Activated T-cell treated with anti-CD3 and anti-CD28 coated beads, Interleukin-2, amount 50 U/mL, for 72 hours (primary cell): Measurements from ENCODE around the gene C14orf119. TPM values are rescaled to one million over a fixed set of nuclear protein-coding genes. Genes with fewer than 3 reads are reported as not detected.

ENCODE experiments used
- ATAC-seq, 2 donors: fragments of 150-1000 bp; cut with Tn5 transposase; replicated peaks in 1 of 2; 2 replicates each; pipeline ENCODE4 v1.10.0; 2021; ENCODE audit warnings: moderate library complexity in 2 of 2, mild to moderate bottlenecking in 1 of 2
- DNase-seq, 2 donors: peaks; one replicate each; pipeline ENCODE4 v3.0.0; 2021 to 2022; ENCODE audit warnings: mixed read lengths in 1 of 2
- H3K27ac Mint-ChIP-seq: one replicate; pipeline ENCODE4 v1.8.0; 2022; ENCODE audit warnings: mild to moderate bottlenecking, moderate library complexity, mixed read lengths
- H3K27me3 Mint-ChIP-seq: one replicate; pipeline ENCODE4 v1.8.0; 2022; ENCODE audit warnings: low read depth, mixed read lengths
- H3K36me3 Mint-ChIP-seq, 2 donors: one replicate each; pipeline ENCODE4 v1.8.0; 2022; ENCODE audit warnings: mixed read lengths in 2 of 2, mild to moderate bottlenecking in 1 of 2; ENCODE audit not compliant: insufficient read depth in 2 of 2
- H3K4me1 Mint-ChIP-seq: one replicate; pipeline ENCODE4 v1.8.0; 2022; ENCODE audit warnings: low read depth, mixed read lengths
- H3K4me3 Mint-ChIP-seq, 2 donors: one replicate each; pipeline ENCODE4 v1.8.0; 2022; ENCODE audit warnings: mild to moderate bottlenecking in 2 of 2, mixed read lengths in 2 of 2, moderate library complexity in 2 of 2
- H3K9me3 Mint-ChIP-seq, 2 donors: one replicate each; pipeline ENCODE4 v1.8.0; 2022; ENCODE audit warnings: mixed read lengths in 2 of 2
- total RNA-seq, 2 donors: library from RNA; stranded (reverse); gene quantifications; one replicate each; pipeline ENCODE4 v1.2.3, GENCODE V29; 2022

C14orf119 gene
- total RNA-seq, 2 donors from 2014 or later, result 31.3 to 38.5 TPM

GRCh38 chr14:23123419-23123818 lies 28.1 kb downstream of the C14orf119 start:
- H3K4me1 Mint-ChIP-seq, result peaks cover 28% of the 10 kb centered on the region
- ATAC-seq (no peak), DNase-seq (no peak)
- no peaks in the 10 kb centered on the region for H3K36me3 Mint-ChIP-seq
- H3K27ac Mint-ChIP-seq, result no peak overlapping the region
- H3K9me3 Mint-ChIP-seq, result no peaks in the 10 kb centered on the region
- no peak overlapping the region for H3K4me3 Mint-ChIP-seq
- H3K27me3 Mint-ChIP-seq, result no peaks in the 10 kb centered on the region

GRCh38 chr14:23124337-23124954 lies 29.1 kb downstream of the C14orf119 start:
- DNase-seq (no peak), ATAC-seq (no peak)
- Mint-ChIP-seq H3K4me1 (peaks cover 22% of the 10 kb centered on the region), H3K4me3 (no peak overlapping the region), H3K9me3 (no peaks in the 10 kb centered on the region), H3K36me3 (no peaks in the 10 kb centered on the region), H3K27ac (no peak overlapping the region), H3K27me3 (no peaks in the 10 kb centered on the region)

GRCh38 chr14:23125011-23125410 lies 29.7 kb downstream of the C14orf119 start:
- Mint-ChIP-seq H3K36me3 (no peaks in the 10 kb centered on the region), H3K4me1 (peaks cover 16% of the 10 kb centered on the region), H3K27me3 (no peaks in the 10 kb centered on the region), H3K4me3 (no peak overlapping the region), H3K9me3 (no peaks in the 10 kb centered on the region), H3K27ac (no peak overlapping the region)
- no peak for DNase-seq
- ATAC-seq, result no peak

GRCh38 chr14:23125933-23126524 lies 30.7 kb downstream of the C14orf119 start:
- H3K27ac Mint-ChIP-seq, result no peak overlapping the region
- H3K9me3 Mint-ChIP-seq, result no peaks in the 10 kb centered on the region
- no peaks in the 10 kb centered on the region for H3K27me3 Mint-ChIP-seq
- H3K4me3 Mint-ChIP-seq, result no peak overlapping the region
- no peaks in the 10 kb centered on the region for H3K36me3 Mint-ChIP-seq
- no peak for ATAC-seq
- H3K4me1 Mint-ChIP-seq, result peaks cover 6% of the 10 kb centered on the region
- DNase-seq, result no peak

- no peaks in the 10 kb centered on the region for H3K9me3 Mint-ChIP-seq
Observed at GRCh38 chr14:23126548-23127278, 31.4 kb downstream of the C14orf119 start.

GRCh38 chr14:23127861-23128260 lies 32.6 kb downstream of the C14orf119 start:
- Mint-ChIP-seq H3K27ac (no peak overlapping the region), H3K9me3 (no peaks in the 10 kb centered on the region), H3K4me1 (no peaks in the 10 kb centered on the region), H3K36me3 (no peaks in the 10 kb centered on the region), H3K4me3 (no peak overlapping the region), H3K27me3 (no peaks in the 10 kb centered on the region)
- ATAC-seq, result no peak
- no peak for DNase-seq

More at GRCh38 chr14:23126548-23127278, 31.4 kb downstream of the C14orf119 start:
- H3K36me3 Mint-ChIP-seq, result no peaks in the 10 kb centered on the region
- no peak overlapping the region for H3K4me3 Mint-ChIP-seq
- H3K27ac Mint-ChIP-seq, result no peak overlapping the region
- no peak for ATAC-seq
- H3K27me3 Mint-ChIP-seq, result no peaks in the 10 kb centered on the region
- no peak for DNase-seq
- H3K4me1 Mint-ChIP-seq, result no peaks in the 10 kb centered on the region

GRCh38 chr14:23128969-23129758 lies 33.9 kb downstream of the C14orf119 start:
- no peak overlapping the region for H3K4me3 Mint-ChIP-seq
- no peaks in the 10 kb centered on the region for H3K27me3 Mint-ChIP-seq
- H3K4me1 Mint-ChIP-seq, result no peaks in the 10 kb centered on the region
- ATAC-seq (no peak), DNase-seq (no peak)
- H3K27ac Mint-ChIP-seq, result no peak overlapping the region
- H3K36me3 Mint-ChIP-seq, result no peaks in the 10 kb centered on the region
- no peaks in the 10 kb centered on the region for H3K9me3 Mint-ChIP-seq

GRCh38 chr14:23129759-23130316 lies 34.5 kb downstream of the C14orf119 start:
- H3K36me3 Mint-ChIP-seq, result no peaks in the 10 kb centered on the region
- no peak for ATAC-seq
- H3K4me3 Mint-ChIP-seq, result no peak overlapping the region
- no peaks in the 10 kb centered on the region for H3K4me1 Mint-ChIP-seq
- no peaks in the 10 kb centered on the region for H3K27me3 Mint-ChIP-seq
- no peaks in the 10 kb centered on the region for H3K9me3 Mint-ChIP-seq
- no peak for DNase-seq
- H3K27ac Mint-ChIP-seq, result no peak overlapping the region

- ATAC-seq, result no peak
- Mint-ChIP-seq H3K9me3 (no peaks in the 10 kb centered on the region), H3K27me3 (no peaks in the 10 kb centered on the region), H3K4me3 (no peak overlapping the region), H3K36me3 (no peaks in the 10 kb centered on the region), H3K27ac (no peak overlapping the region), H3K4me1 (no peaks in the 10 kb centered on the region)
- DNase-seq, result no peak
Observed at GRCh38 chr14:23130871-23131270, 35.6 kb downstream of the C14orf119 start.

- Mint-ChIP-seq H3K4me3 (no peak overlapping the region), H3K36me3 (no peaks in the 10 kb centered on the region), H3K9me3 (no peaks in the 10 kb centered on the region), H3K27me3 (no peaks in the 10 kb centered on the region), H3K4me1 (no peaks in the 10 kb centered on the region), H3K27ac (no peak overlapping the region)
- DNase-seq (no peak), ATAC-seq (no peak)
Observed at GRCh38 chr14:23131482-23131881, 36.2 kb downstream of the C14orf119 start.

GRCh38 chr14:23132970-23133369 lies 37.7 kb downstream of the C14orf119 start:
- Mint-ChIP-seq H3K36me3 (no peaks in the 10 kb centered on the region), H3K4me1 (no peaks in the 10 kb centered on the region), H3K27ac (no peak overlapping the region), H3K4me3 (no peak overlapping the region), H3K27me3 (no peaks in the 10 kb centered on the region), H3K9me3 (no peaks in the 10 kb centered on the region)
- ATAC-seq, result no peak
- DNase-seq, result no peak

- Mint-ChIP-seq H3K27me3 (no peaks in the 10 kb centered on the region), H3K36me3 (no peaks in the 10 kb centered on the region), H3K4me3 (no peak overlapping the region), H3K9me3 (no peaks in the 10 kb centered on the region), H3K27ac (no peak overlapping the region), H3K4me1 (no peaks in the 10 kb centered on the region)
- ATAC-seq, result no peak
- DNase-seq, result no peak
Observed at GRCh38 chr14:23136566-23137133, 41.3 kb downstream of the C14orf119 start.
